NT2/D1 (cell line): ENCODE results near the gene VSTM2L.
A peak's percentile ranks its signal among the peaks of the same experiment; 100 is the strongest.

ENCODE experiments used
- DNase-seq: peaks from one replicate; pipeline ENCODE4 v3.0.0-alpha.2; 2011; ENCODE audit warnings: low read depth, low spot score
- H3K27me3 ChIP-seq: 2 replicates; pipeline ENCODE4 v1.6.0; 2011; ENCODE audit warnings: mild to moderate bottlenecking; ENCODE audit not compliant: insufficient read length, insufficient read depth
- H3K36me3 ChIP-seq: 2 replicates; pipeline ENCODE4 v1.6.1; 2011; ENCODE audit warnings: mild to moderate bottlenecking, low read length, mixed read lengths; ENCODE audit not compliant: insufficient read depth, insufficient read length
- H3K4me1 ChIP-seq: 2 replicates; pipeline ENCODE4 v1.5.1; 2011; ENCODE audit not compliant: insufficient read depth, insufficient read length
- H3K4me3 ChIP-seq: 2 replicates; pipeline ENCODE4 v1.5.1; 2011; ENCODE audit warnings: low read depth; ENCODE audit not compliant: insufficient read length
- H3K9ac ChIP-seq: 2 replicates; pipeline ENCODE4 v1.6.0; 2011; ENCODE audit warnings: low read depth; ENCODE audit not compliant: insufficient read length
- H3K9me3 ChIP-seq: 2 replicates; pipeline ENCODE4 v1.5.1; 2011; ENCODE audit warnings: mild to moderate bottlenecking, low read length; ENCODE audit not compliant: insufficient read depth
- SUZ12 ChIP-seq: IDR thresholded peaks from 2 replicates; pipeline ENCODE4 v1.6.1; 2011; ENCODE audit not compliant: insufficient read length, insufficient read depth; ENCODE audit errors: extremely low read depth
- YY1 ChIP-seq: IDR thresholded peaks from 2 replicates; pipeline ENCODE4 v1.6.1; 2011; ENCODE audit not compliant: insufficient read length, insufficient read depth
- ZNF274 ChIP-seq: IDR thresholded peaks from 2 replicates; pipeline ENCODE4 v1.6.1; 2011; ENCODE audit warnings: mild to moderate bottlenecking, low read depth, low read length

Gene VSTM2L

DNA sequence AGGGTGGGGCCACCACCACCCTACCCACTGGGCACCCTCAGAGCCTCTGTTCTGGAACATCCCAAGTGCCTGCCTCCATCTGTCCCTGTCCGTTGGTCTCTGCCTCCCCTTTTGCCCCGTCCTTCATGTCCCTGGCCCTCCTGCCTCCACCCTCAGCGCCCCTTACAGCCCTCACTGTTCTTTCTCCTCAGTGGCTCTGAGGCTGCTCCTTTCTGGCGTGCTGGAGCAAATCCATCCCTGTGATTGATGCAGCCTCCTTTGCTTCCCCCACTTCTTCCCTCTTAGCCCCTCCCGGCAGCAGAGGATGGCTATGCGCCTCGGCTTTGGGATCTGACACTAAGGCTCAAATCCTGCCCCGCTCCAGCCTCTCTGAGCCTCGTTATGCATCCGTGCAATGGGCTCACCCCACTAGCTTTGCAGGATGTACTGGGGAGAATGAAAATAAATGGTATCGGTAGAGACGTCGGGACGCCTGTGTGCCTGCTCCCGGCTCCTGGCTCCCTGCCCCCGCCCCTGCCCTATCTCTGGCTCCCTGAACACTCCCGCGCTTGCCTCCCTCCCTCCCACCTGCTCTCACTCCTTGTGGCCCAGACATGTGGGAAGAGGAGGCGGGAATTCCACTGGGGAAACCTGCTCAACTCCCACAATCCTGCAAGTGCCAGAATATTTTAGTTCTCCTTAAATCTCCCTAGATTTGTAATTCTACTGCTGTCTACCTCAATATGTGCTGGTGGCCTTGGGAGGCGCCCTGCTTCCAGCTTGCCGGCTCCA lies 13.1 kb downstream of the VSTM2L start:
- peak overlapping the region; percentile 40 for H3K4me3 ChIP-seq
- H3K27me3 ChIP-seq, result peaks cover 56% of the 10 kb centered on the region
- DNase-seq, result no peak
- no peaks in the 10 kb centered on the region for H3K9me3 ChIP-seq
- H3K4me1 ChIP-seq, result peaks cover 32% of the 10 kb centered on the region
- H3K9ac ChIP-seq, result peak overlapping the region; percentile 77
- TF ChIP-seq SUZ12, result no peak
- no peak for TF ChIP-seq ZNF274
- TF ChIP-seq YY1, result no peak
- H3K36me3 ChIP-seq, result no peaks in the 10 kb centered on the region

GRCh38 chr20:37917461-37917860 lies 14.5 kb downstream of the VSTM2L start:
- no peak for TF ChIP-seq SUZ12
- TF ChIP-seq YY1, result no peak
- no peak for TF ChIP-seq ZNF274
- H3K4me1 ChIP-seq, result peaks cover 25% of the 10 kb centered on the region

DNA sequence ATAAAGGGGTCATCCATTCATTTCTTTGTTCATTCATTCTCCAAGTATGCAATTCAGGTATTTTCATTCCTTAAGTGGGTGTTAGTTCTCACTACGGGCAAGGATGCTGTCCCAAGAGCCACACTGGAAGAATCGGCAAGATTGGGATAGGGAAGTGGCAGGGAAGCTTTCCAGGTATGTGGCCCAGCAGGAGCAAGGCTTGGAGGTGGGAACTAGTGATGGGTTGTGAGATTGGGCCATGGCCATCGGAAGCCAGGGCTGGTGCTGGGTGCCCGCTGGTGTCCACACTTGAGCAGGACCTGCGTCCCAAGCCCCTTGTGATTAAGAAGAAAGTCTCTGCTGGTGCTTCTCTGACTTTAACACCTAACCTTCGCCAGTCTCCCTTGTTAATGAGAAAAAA lies 15.1 kb downstream of the VSTM2L start:
- Histone ChIP-seq H3K27me3 (peaks cover 45% of the 10 kb centered on the region), H3K4me1 (peaks cover 24% of the 10 kb centered on the region)

More at GRCh38 chr20:37917461-37917860, 14.5 kb downstream of the VSTM2L start:
- Histone ChIP-seq H3K27me3 (peaks cover 50% of the 10 kb centered on the region), H3K9me3 (no peaks in the 10 kb centered on the region), H3K36me3 (no peaks in the 10 kb centered on the region), H3K4me3 (no peak overlapping the region), H3K9ac (no peak overlapping the region)
- DNase-seq, result no peak

GRCh38 chr20:37919389-37920040 lies 16.6 kb downstream of the VSTM2L start:
- Histone ChIP-seq H3K27me3 (peaks cover 30% of the 10 kb centered on the region), H3K4me3 (no peak overlapping the region), H3K9me3 (no peaks in the 10 kb centered on the region), H3K36me3 (no peaks in the 10 kb centered on the region), H3K9ac (peak overlapping the region; percentile 13), H3K4me1 (peaks cover 11% of the 10 kb centered on the region)
- DNase-seq, result no peak
- TF ChIP-seq ZNF274 (no peak), SUZ12 (no peak), YY1 (no peak)

More for the DNA sequence above, 15.1 kb downstream of the VSTM2L start:
- Histone ChIP-seq H3K9ac (no peak overlapping the region), H3K9me3 (no peaks in the 10 kb centered on the region), H3K36me3 (no peaks in the 10 kb centered on the region), H3K4me3 (no peak overlapping the region)
- DNase-seq, result no peak
- TF ChIP-seq ZNF274 (no peak), YY1 (no peak), SUZ12 (no peak)

- peaks cover 11% of the 10 kb centered on the region for H3K4me1 ChIP-seq
- H3K9ac ChIP-seq, result peak overlapping the region; percentile 13
- no peak for DNase-seq
- H3K27me3 ChIP-seq, result peaks cover 29% of the 10 kb centered on the region
- H3K4me3 ChIP-seq, result no peak overlapping the region
- no peaks in the 10 kb centered on the region for H3K9me3 ChIP-seq
- no peaks in the 10 kb centered on the region for H3K36me3 ChIP-seq
- no peak for TF ChIP-seq ZNF274
- TF ChIP-seq YY1, result no peak
- TF ChIP-seq SUZ12, result no peak
Observed at GRCh38 chr20:37920270-37920669, 17.3 kb downstream of the VSTM2L start.

- Histone ChIP-seq H3K9ac (no peak overlapping the region), H3K27me3 (peaks cover 27% of the 10 kb centered on the region), H3K9me3 (no peaks in the 10 kb centered on the region), H3K4me3 (no peak overlapping the region), H3K4me1 (peaks cover 16% of the 10 kb centered on the region), H3K36me3 (no peaks in the 10 kb centered on the region)
- no peak for TF ChIP-seq YY1
- no peak for TF ChIP-seq SUZ12
- TF ChIP-seq ZNF274, result no peak
- DNase-seq, result no peak
Observed at GRCh38 chr20:37920679-37921322, 17.9 kb downstream of the VSTM2L start.
